ENCODE data around the gene TEP1. TPM values are rescaled to one million over a fixed set of nuclear protein-coding genes. Genes with fewer than 3 reads are reported as not detected.

Gene TEP1
- 9.5 and 12.8 TPM in 2 replicates for total RNA-seq (2016; rRNA removed; fragmentation: Illumina TruSeq; extraction: Trizol)
- 1.4 and 1.7 TPM in 2 replicates for total RNA-seq (2016; cell fraction: cytosol; rRNA removed; fragmentation: Illumina TruSeq; extraction: Trizol; ENCODE audit: low read depth)
- total RNA-seq (2016; cell fraction: insoluble cytoplasmic fraction; rRNA removed; fragmentation: Illumina TruSeq; extraction: Trizol), result 10.8 and 12.7 TPM in 2 replicates
- 1.9 and 3.0 TPM in 2 replicates for total RNA-seq (2016; cell fraction: membrane; rRNA removed; fragmentation: Illumina TruSeq; extraction: Trizol)
- 16.2 and 17.5 TPM in 2 replicates for total RNA-seq (2016; cell fraction: nucleus; rRNA removed; fragmentation: Illumina TruSeq; extraction: Trizol)
- 11.0 and 16.9 TPM in 2 replicates for polyA plus RNA-seq (2011; rRNA removed)
- polyA plus RNA-seq (2011; cell fraction: cytosol; rRNA removed), result 4.2 and 4.7 TPM in 2 replicates
- 48.7 and 52.6 TPM in 2 replicates for polyA plus RNA-seq (2011; cell fraction: nucleus; rRNA removed)
- 12.2 and 12.9 TPM in 2 replicates for polyA plus RNA-seq (2012)
- 0.97 and 1.2 TPM in 2 replicates for polyA plus RNA-seq (2016; cell fraction: cytosol; fragmentation: Illumina TruSeq; extraction: Trizol; ENCODE audit: low read depth)
- 7.4 and 7.8 TPM in 2 replicates for polyA plus RNA-seq (2016; cell fraction: insoluble cytoplasmic fraction; fragmentation: Illumina TruSeq; extraction: Trizol; ENCODE audit: low read depth)
- polyA plus RNA-seq (2016; cell fraction: membrane; fragmentation: Illumina TruSeq; extraction: Trizol; ENCODE audit: low read depth), result 1.8 and 2.2 TPM in 2 replicates
- polyA plus RNA-seq (2016; cell fraction: nucleus; fragmentation: Illumina TruSeq; extraction: Trizol; ENCODE audit: insufficient read depth, low read depth), result 29.9 and 31.5 TPM in 2 replicates
- polyA minus RNA-seq (2011; rRNA and poly(A)+ RNA removed; ENCODE audit: low replicate concordance), result 28.6 and 32.2 TPM in 2 replicates
- polyA minus RNA-seq (2011; cell fraction: cytosol; rRNA and poly(A)+ RNA removed), result 10.2 and 12.2 TPM in 2 replicates
- 30.5 and 40.9 TPM in 2 replicates for polyA minus RNA-seq (2011; cell fraction: nucleus; rRNA and poly(A)+ RNA removed)
- Bru-seq, nascent RNA, result percentile 53 among the genes with signal in this experiment
- percentile 62 among the genes with signal in this experiment for BruChase-seq, experiment 1, labeled RNA remaining after a 6-hour chase
- BruChase-seq, experiment 2, labeled RNA remaining after a 2-hour chase, result percentile 58 among the genes with signal in this experiment
- long read RNA-seq, experiment 1, partial matches to known transcripts, result 1 of 2 reads
- long read RNA-seq, experiment 1, other reads (novel, unspliced or antisense), result 0 of 2 reads
- long read RNA-seq, experiment 2, partial matches to known transcripts, result 4 of 9 reads
- long read RNA-seq, experiment 2, other reads (novel, unspliced or antisense), result 5 of 9 reads

DNA sequence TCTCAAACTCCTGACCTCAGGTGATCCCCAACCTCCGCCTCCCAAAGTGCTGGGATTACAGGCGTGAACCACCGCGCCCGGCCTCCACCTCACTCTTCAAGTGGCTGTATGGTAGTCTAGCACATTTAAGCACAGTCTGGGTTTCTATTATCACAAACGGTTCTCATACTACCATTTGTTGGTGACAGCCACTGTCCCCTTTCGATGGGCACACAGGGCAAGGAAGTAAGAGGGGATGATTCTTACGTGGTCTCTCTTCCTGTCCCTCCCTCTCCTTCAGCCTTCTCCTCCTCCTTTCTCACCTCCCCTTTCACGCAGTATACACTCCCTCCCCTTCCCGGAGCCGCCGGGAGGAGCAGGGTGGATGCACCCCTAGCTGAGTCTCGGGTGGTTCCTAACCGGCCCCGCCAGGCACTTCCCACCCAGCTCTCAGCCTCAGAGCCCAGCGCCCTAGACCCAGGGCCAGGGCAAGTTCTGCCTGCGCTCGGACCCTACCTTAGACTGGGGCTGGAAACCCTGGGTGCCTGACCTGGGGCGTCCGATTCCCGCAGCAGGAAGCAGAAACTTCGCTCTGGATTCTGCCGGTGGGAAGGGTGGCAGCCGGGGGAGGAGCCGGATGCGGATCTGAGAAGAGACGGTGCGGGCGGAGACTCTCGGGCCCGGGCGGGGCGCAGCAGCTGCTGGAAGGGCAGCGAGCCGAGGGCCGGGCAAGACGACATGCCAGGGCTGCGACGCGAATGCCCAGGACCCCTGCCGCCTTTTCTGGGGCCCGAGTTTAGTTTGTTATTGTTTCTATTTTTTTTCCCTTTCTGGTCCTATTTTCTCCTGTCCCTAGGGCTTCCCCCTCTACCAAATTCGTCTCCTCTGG is at the start of gene TEP1:
TSS of gene TEP1 (minus strand) at position 626 of the 868 bp plus-strand sequence. CDS start 5,062 bp downstream, outside the sequence.
- Histone ChIP-seq H3K4me3 (replicated peaks in 1 of 3; ENCODE audit: insufficient read depth in 1 of 3, low read depth in 2 of 3, low read length in 3 of 3) (peak within 1 kb of the TSS; percentile 81 to 93 (median 92)), H3K4me1 (ENCODE audit: insufficient read depth, low read length) (peaks cover 45% of the 10 kb centered on the region), H3K9me3 (ENCODE audit: low read length) (no peaks in the 10 kb centered on the region), H2AFZ (ENCODE audit: low read length) (peak within 1 kb of the TSS; percentile 96), H3K79me2 (ENCODE audit: insufficient read depth, low read length) (no peaks in the 10 kb centered on the region), H3K27ac (ENCODE audit: extremely low read length, insufficient read depth, low read length) (peak within 1 kb of the TSS; percentile 63), H3K36me3 (replicated peaks in 1 of 2; ENCODE audit: control insufficient read depth in 1 of 2, insufficient read depth in 2 of 2, low read length in 2 of 2) (no peaks in the 10 kb centered on the region; a peak in 1 of 5 replicates), H3K27me3 (ENCODE audit: control insufficient read depth in 1 of 2, insufficient read depth in 2 of 2, low read length in 2 of 2) (no peaks in the 10 kb centered on the region; a peak in 2 of 5 replicates), H3K4me2 (ENCODE audit: low read depth, low read length) (peak within 1 kb of the TSS; percentile 78), H4K20me1 (ENCODE audit: insufficient read depth, low read length) (no peaks in the 10 kb centered on the region), H3K9ac (ENCODE audit: insufficient read depth, low read depth, low read length) (peak within 1 kb of the TSS; percentile 75)
- WGBS (ENCODE audit: low lambda C conversion rate), result 1% methylated on average over 43 of the region's 43 CpGs
- ChIA-PET CTCF (ENCODE audit: low intra/inter-chr PET ratio, low total read pairs) (no interaction called here), POLR2A (interaction anchor here (0.6 to 4.3 kb wide), 17 partner anchors 8 to 275 kb away, joined by 3 to 54 read pairs (median 5); partner anchors contain the start of genes ANG, APEX1, OSGEP and PARP2)
- intact Hi-C loops (cut with micrococcal nuclease; ENCODE audit: unreplicated experiment), result loop anchor here (1.0 to 5.0 kb wide), 4 partner anchors 36 to 86 kb away; partner anchors contain the start of genes PARP2 and PNP
- FAIRE-seq (no peak), ATAC-seq (peak; percentile 93), DNase-seq (ENCODE audit: low spot score) (peak; percentile 62)
- TSS peak; percentile 81 for BruUV-seq (replicated peaks)
- in situ Hi-C loops (cut with HindIII; ENCODE audit: extremely low pct_ligation_motif_present, low pct_unique_long_range_greater_than_20kb), result no loop called here
- no peak for TF ChIP-seq TMF1 (CRISPR knock-in tag; IDR thresholded peaks at IDR 0.05; ENCODE audit: low read depth)
- no peak for TF ChIP-seq SMC3 (IDR thresholded peaks at IDR 0.05; ENCODE audit: low read length)
- TF ChIP-seq SRSF1 (optimal IDR thresholded peaks at IDR 0.05; ENCODE audit: low read depth, low read length), result peak; percentile 72
- no peak for TF ChIP-seq NR2F1 (CRISPR knock-in tag; IDR thresholded peaks at IDR 0.05)
- TF ChIP-seq DNMT1 (CRISPR knock-in tag; IDR thresholded peaks at IDR 0.05), result no peak
- TF ChIP-seq, protein P1, sequence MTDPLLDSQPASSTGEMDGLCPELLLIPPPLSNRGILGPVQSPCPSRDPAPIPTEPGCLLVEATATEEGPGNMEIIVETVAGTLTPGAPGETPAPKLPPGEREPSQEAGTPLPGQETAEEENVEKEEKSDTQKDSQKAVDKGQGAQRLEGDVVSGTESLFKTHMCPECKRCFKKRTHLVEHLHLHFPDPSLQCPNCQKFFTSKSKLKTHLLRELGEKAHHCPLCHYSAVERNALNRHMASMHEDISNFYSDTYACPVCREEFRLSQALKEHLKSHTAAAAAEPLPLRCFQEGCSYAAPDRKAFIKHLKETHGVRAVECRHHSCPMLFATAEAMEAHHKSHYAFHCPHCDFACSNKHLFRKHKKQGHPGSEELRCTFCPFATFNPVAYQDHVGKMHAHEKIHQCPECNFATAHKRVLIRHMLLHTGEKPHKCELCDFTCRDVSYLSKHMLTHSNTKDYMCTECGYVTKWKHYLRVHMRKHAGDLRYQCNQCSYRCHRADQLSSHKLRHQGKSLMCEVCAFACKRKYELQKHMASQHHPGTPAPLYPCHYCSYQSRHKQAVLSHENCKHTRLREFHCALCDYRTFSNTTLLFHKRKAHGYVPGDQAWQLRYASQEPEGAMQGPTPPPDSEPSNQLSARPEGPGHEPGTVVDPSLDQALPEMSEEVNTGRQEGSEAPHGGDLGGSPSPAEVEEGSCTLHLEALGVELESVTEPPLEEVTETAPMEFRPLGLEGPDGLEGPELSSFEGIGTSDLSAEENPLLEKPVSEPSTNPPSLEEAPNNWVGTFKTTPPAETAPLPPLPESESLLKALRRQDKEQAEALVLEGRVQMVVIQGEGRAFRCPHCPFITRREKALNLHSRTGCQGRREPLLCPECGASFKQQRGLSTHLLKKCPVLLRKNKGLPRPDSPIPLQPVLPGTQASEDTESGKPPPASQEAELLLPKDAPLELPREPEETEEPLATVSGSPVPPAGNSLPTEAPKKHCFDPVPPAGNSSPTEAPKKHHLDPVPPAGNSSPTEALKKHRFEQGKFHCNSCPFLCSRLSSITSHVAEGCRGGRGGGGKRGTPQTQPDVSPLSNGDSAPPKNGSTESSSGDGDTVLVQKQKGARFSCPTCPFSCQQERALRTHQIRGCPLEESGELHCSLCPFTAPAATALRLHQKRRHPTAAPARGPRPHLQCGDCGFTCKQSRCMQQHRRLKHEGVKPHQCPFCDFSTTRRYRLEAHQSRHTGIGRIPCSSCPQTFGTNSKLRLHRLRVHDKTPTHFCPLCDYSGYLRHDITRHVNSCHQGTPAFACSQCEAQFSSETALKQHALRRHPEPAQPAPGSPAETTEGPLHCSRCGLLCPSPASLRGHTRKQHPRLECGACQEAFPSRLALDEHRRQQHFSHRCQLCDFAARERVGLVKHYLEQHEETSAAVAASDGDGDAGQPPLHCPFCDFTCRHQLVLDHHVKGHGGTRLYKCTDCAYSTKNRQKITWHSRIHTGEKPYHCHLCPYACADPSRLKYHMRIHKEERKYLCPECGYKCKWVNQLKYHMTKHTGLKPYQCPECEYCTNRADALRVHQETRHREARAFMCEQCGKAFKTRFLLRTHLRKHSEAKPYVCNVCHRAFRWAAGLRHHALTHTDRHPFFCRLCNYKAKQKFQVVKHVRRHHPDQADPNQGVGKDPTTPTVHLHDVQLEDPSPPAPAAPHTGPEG (CRISPR knock-in tag; IDR thresholded peaks at IDR 0.05), result peak; percentile 99
- peak; percentile 54; the same call in 1 of the 2 replicates for TF ChIP-seq ZFP37 (CRISPR knock-in tag; IDR thresholded peaks at IDR 0.05; ENCODE audit: borderline replicate concordance)
- TF ChIP-seq, protein P2, sequence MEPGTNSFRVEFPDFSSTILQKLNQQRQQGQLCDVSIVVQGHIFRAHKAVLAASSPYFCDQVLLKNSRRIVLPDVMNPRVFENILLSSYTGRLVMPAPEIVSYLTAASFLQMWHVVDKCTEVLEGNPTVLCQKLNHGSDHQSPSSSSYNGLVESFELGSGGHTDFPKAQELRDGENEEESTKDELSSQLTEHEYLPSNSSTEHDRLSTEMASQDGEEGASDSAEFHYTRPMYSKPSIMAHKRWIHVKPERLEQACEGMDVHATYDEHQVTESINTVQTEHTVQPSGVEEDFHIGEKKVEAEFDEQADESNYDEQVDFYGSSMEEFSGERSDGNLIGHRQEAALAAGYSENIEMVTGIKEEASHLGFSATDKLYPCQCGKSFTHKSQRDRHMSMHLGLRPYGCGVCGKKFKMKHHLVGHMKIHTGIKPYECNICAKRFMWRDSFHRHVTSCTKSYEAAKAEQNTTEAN (CRISPR knock-in tag; conservative IDR thresholded peaks at IDR 0.05), result 0 out of 2 replicates have a peak, but pooled peaks have one; percentile 78
- peak; percentile 84 for TF ChIP-seq MEIS1 (CRISPR knock-in tag; IDR thresholded peaks at IDR 0.05; ENCODE audit: borderline replicate concordance)
